ENCODE data around the gene JPH2. TPM values are rescaled to one million over a fixed set of nuclear protein-coding genes. Genes with fewer than 3 reads are reported as not detected.

The JPH2 gene
- total and polyA plus RNA-seq, 2 experiments from 2014 or later = 0.16 to 1.1 TPM

DNA sequence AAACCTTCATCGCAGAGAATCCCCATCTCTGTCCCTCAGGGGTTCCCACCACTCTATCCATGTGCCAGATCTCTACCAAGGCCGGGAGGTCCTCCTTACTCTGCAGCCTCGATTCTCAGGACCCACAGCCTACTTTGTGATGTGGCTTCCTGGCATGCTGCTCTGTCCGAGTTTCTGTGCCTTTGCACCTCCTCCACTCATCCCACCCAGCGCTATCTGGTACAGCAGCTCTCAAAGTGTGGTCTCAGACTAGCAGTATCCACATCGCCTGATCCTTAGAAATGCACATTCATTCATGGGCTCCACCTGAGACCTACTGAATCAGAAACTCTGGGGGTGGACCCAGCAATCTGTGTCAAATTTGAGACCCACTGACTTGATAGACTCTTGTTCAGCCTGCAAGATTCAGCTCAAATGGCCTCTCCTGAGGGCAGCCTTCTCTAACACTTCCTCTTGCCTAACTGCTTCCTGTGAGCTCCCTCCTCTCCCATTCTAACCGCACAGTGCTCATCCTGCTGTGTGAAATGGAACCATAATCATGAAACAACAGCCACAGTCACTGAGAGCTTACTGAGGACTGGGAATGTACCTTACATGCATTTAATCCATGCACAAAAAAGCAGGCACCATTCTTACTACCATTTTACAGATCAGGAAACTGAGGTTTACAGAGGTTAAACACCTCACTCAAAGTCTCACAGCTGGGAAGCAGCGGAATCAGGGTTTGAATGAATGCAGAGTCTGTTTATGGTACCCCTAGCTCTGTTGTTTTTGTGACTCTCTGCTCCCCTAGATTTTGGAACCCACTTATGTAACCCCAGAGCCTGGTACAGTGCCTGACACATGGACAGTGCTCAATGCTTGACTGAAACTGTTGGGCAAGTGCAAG is 69.4 kb downstream of the JPH2 start:
- no peaks in the 10 kb centered on the region for H3F3A ChIP-seq (replicated peaks; ENCODE audit: low read depth)
- ATAC-seq (no peak), DNase-seq (ENCODE audit: low spot score) (no peak)
- H3K79me2 ChIP-seq (replicated peaks; ENCODE audit: insufficient read depth) = no peaks in the 10 kb centered on the region
- peaks cover 2% of the 10 kb centered on the region; the same call in 1 of the 3 replicates for H3K4me1 Mint-ChIP-seq
- no peaks in the 10 kb centered on the region for H3K9me3 Mint-ChIP-seq
- no peak overlapping the region for H3K4me3 Mint-ChIP-seq
- no peaks in the 10 kb centered on the region for H3K9me2 ChIP-seq (ENCODE audit: insufficient read depth)
- H4K20me1 ChIP-seq (replicated peaks; ENCODE audit: insufficient read depth) = no peaks in the 10 kb centered on the region
- peak overlapping the region; percentile 65 for H2AFZ ChIP-seq
- H3K27ac ChIP-seq (ENCODE audit: low read depth) = no peak overlapping the region
- no peak for TF ChIP-seq CREB1 (CRISPR knock-in tag; IDR thresholded peaks at IDR 0.05; ENCODE audit: low read depth)
- no peak for TF ChIP-seq POLR2AphosphoS5 (IDR thresholded peaks at IDR 0.05; ENCODE audit: low read depth)
- TF ChIP-seq, protein P1, sequence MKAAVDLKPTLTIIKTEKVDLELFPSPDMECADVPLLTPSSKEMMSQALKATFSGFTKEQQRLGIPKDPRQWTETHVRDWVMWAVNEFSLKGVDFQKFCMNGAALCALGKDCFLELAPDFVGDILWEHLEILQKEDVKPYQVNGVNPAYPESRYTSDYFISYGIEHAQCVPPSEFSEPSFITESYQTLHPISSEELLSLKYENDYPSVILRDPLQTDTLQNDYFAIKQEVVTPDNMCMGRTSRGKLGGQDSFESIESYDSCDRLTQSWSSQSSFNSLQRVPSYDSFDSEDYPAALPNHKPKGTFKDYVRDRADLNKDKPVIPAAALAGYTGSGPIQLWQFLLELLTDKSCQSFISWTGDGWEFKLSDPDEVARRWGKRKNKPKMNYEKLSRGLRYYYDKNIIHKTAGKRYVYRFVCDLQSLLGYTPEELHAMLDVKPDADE (IDR thresholded peaks at IDR 0.05) = no peak
- TF ChIP-seq, protein P2, sequence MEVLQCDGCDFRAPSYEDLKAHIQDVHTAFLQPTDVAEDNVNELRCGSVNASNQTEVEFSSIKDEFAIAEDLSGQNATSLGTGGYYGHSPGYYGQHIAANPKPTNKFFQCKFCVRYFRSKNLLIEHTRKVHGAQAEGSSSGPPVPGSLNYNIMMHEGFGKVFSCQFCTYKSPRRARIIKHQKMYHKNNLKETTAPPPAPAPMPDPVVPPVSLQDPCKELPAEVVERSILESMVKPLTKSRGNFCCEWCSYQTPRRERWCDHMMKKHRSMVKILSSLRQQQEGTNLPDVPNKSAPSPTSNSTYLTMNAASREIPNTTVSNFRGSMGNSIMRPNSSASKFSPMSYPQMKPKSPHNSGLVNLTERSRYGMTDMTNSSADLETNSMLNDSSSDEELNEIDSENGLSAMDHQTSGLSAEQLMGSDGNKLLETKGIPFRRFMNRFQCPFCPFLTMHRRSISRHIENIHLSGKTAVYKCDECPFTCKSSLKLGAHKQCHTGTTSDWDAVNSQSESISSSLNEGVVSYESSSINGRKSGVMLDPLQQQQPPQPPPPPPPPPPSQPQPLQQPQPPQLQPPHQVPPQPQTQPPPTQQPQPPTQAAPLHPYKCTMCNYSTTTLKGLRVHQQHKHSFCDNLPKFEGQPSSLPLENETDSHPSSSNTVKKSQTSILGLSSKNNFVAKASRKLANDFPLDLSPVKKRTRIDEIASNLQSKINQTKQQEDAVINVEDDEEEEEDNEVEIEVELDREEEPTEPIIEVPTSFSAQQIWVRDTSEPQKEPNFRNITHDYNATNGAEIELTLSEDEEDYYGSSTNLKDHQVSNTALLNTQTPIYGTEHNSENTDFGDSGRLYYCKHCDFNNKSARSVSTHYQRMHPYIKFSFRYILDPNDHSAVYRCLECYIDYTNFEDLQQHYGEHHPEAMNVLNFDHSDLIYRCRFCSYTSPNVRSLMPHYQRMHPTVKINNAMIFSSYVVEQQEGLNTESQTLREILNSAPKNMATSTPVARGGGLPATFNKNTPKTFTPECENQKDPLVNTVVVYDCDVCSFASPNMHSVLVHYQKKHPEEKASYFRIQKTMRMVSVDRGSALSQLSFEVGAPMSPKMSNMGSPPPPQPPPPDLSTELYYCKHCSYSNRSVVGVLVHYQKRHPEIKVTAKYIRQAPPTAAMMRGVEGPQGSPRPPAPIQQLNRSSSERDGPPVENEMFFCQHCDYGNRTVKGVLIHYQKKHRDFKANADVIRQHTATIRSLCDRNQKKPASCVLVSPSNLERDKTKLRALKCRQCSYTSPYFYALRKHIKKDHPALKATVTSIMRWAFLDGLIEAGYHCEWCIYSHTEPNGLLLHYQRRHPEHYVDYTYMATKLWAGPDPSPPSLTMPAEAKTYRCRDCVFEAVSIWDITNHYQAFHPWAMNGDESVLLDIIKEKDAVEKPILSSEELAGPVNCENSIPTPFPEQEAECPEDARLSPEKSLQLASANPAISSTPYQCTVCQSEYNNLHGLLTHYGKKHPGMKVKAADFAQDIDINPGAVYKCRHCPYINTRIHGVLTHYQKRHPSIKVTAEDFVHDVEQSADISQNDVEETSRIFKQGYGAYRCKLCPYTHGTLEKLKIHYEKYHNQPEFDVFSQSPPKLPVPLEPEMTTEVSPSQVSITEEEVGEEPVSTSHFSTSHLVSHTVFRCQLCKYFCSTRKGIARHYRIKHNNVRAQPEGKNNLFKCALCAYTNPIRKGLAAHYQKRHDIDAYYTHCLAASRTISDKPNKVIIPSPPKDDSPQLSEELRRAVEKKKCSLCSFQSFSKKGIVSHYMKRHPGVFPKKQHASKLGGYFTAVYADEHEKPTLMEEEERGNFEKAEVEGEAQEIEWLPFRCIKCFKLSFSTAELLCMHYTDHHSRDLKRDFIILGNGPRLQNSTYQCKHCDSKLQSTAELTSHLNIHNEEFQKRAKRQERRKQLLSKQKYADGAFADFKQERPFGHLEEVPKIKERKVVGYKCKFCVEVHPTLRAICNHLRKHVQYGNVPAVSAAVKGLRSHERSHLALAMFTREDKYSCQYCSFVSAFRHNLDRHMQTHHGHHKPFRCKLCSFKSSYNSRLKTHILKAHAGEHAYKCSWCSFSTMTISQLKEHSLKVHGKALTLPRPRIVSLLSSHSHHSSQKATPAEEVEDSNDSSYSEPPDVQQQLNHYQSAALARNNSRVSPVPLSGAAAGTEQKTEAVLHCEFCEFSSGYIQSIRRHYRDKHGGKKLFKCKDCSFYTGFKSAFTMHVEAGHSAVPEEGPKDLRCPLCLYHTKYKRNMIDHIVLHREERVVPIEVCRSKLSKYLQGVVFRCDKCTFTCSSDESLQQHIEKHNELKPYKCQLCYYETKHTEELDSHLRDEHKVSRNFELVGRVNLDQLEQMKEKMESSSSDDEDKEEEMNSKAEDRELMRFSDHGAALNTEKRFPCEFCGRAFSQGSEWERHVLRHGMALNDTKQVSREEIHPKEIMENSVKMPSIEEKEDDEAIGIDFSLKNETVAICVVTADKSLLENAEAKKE (CRISPR knock-in tag; IDR thresholded peaks at IDR 0.05) = no peak
- TF ChIP-seq EZH2 (IDR thresholded peaks at IDR 0.05; ENCODE audit: low read depth, unreplicated experiment) = no peak
- no peak for TF ChIP-seq EZH2phosphoT487 (IDR thresholded peaks at IDR 0.05; ENCODE audit: unreplicated experiment)
- TF ChIP-seq JUNB (IDR thresholded peaks at IDR 0.05; ENCODE audit: unreplicated experiment) = no peak
- TF ChIP-seq STAT1 (IDR thresholded peaks at IDR 0.05; ENCODE audit: unreplicated experiment) = no peak
- no peak for TF ChIP-seq ZNF331 (CRISPR knock-in tag; IDR thresholded peaks at IDR 0.05; ENCODE audit: low read depth)
- no peak for TF ChIP-seq NANOG (IDR thresholded peaks at IDR 0.05; ENCODE audit: borderline replicate concordance)
- TF ChIP-seq, protein P3, sequence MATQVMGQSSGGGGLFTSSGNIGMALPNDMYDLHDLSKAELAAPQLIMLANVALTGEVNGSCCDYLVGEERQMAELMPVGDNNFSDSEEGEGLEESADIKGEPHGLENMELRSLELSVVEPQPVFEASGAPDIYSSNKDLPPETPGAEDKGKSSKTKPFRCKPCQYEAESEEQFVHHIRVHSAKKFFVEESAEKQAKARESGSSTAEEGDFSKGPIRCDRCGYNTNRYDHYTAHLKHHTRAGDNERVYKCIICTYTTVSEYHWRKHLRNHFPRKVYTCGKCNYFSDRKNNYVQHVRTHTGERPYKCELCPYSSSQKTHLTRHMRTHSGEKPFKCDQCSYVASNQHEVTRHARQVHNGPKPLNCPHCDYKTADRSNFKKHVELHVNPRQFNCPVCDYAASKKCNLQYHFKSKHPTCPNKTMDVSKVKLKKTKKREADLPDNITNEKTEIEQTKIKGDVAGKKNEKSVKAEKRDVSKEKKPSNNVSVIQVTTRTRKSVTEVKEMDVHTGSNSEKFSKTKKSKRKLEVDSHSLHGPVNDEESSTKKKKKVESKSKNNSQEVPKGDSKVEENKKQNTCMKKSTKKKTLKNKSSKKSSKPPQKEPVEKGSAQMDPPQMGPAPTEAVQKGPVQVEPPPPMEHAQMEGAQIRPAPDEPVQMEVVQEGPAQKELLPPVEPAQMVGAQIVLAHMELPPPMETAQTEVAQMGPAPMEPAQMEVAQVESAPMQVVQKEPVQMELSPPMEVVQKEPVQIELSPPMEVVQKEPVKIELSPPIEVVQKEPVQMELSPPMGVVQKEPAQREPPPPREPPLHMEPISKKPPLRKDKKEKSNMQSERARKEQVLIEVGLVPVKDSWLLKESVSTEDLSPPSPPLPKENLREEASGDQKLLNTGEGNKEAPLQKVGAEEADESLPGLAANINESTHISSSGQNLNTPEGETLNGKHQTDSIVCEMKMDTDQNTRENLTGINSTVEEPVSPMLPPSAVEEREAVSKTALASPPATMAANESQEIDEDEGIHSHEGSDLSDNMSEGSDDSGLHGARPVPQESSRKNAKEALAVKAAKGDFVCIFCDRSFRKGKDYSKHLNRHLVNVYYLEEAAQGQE (IDR thresholded peaks at IDR 0.05; ENCODE audit: unreplicated experiment) = no peak
- TF ChIP-seq ZNF114 (CRISPR knock-in tag; IDR thresholded peaks at IDR 0.05) = no peak
- TF ChIP-seq, protein P4, sequence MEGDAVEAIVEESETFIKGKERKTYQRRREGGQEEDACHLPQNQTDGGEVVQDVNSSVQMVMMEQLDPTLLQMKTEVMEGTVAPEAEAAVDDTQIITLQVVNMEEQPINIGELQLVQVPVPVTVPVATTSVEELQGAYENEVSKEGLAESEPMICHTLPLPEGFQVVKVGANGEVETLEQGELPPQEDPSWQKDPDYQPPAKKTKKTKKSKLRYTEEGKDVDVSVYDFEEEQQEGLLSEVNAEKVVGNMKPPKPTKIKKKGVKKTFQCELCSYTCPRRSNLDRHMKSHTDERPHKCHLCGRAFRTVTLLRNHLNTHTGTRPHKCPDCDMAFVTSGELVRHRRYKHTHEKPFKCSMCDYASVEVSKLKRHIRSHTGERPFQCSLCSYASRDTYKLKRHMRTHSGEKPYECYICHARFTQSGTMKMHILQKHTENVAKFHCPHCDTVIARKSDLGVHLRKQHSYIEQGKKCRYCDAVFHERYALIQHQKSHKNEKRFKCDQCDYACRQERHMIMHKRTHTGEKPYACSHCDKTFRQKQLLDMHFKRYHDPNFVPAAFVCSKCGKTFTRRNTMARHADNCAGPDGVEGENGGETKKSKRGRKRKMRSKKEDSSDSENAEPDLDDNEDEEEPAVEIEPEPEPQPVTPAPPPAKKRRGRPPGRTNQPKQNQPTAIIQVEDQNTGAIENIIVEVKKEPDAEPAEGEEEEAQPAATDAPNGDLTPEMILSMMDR (conservative IDR thresholded peaks at IDR 0.05; ENCODE audit: low read depth in 2 of 2) = no peak
- H3K36me3 ChIP-seq (ENCODE audit: insufficient read depth) = no peaks in the 10 kb centered on the region
- H3K27ac Mint-ChIP-seq = no peak overlapping the region; the same call in 1 of the 2 replicates
- no peak overlapping the region for H3K4me2 ChIP-seq
- peaks cover 4% of the 10 kb centered on the region for H3K27me3 Mint-ChIP-seq (ENCODE audit: insufficient read depth, low read depth, poor library complexity)
- H3K4me3 ChIP-seq = no peak overlapping the region
- no peaks in the 10 kb centered on the region for H3K27me3 ChIP-seq (ENCODE audit: insufficient read depth)
- no peaks in the 10 kb centered on the region for H3K36me3 Mint-ChIP-seq (ENCODE audit: low read depth)
- H3K4me1 ChIP-seq (ENCODE audit: insufficient read depth) = no peaks in the 10 kb centered on the region

All from GM23338 (cell line).